ENCODE measurements around the gene ATAD3B. TPM values are rescaled to one million over a fixed set of nuclear protein-coding genes. Genes with fewer than 3 reads are reported as not detected.
A peak's percentile ranks its signal among the peaks of the same experiment; 100 is the strongest.
"Not testable (repeated sequence)": the region's sequence is repeated elsewhere in the genome, so short reads cannot be mapped to it uniquely, and the experiment has no call there.

Gene ATAD3B
- total and polyA plus RNA-seq, 2 donors (not counting 3 experiments of a cell fraction or from before 2014, with no cell fraction given) = 20.5 to 48.2 TPM

- TF ChIP-seq MYC (IDR thresholded peaks at IDR 0.05; ENCODE audit: low read depth, low read length) (no peak), POLR2A (IDR thresholded peaks at IDR 0.05; ENCODE audit: low read depth, low read length) (no peak), EZH2 (IDR thresholded peaks at IDR 0.05; ENCODE audit: borderline replicate concordance, low read depth, low read length, severe bottlenecking) (no peak), POLR2AphosphoS5 (IDR thresholded peaks at IDR 0.05; ENCODE audit: insufficient read depth, low read depth, low read length) (no peak), FOS (IDR thresholded peaks at IDR 0.05; ENCODE audit: borderline replicate concordance, insufficient read depth, low read length) (no peak), JUN (IDR thresholded peaks at IDR 0.05; ENCODE audit: borderline replicate concordance, insufficient read depth, insufficient read length, low read depth) (no peak), CTCF (IDR thresholded peaks at IDR 0.05; ENCODE audit: extremely low read depth in 1 of 2, insufficient read depth in 1 of 2, low read depth in 1 of 2, low read length in 2 of 2) (no peak), MAX (IDR thresholded peaks at IDR 0.05; ENCODE audit: insufficient read depth, insufficient read length) (no peak), GATA2 (IDR thresholded peaks at IDR 0.05; ENCODE audit: insufficient read depth, insufficient read length, low read depth, low read length) (no peak)
- H3K4me3 ChIP-seq (replicated peaks in 1 of 3; ENCODE audit: insufficient read depth in 1 of 3, low read depth in 1 of 3, low read length in 3 of 3) = no peak overlapping the region
- no peaks in the 10 kb centered on the region for H3K9me1 ChIP-seq (replicated peaks; ENCODE audit: control insufficient read depth, extremely low read depth, insufficient read depth, low read length)
- H3K4me1 ChIP-seq (ENCODE audit: control insufficient read depth, extremely low read depth, insufficient read depth, low read length) = no peaks in the 10 kb centered on the region
- intact Hi-C loops (cut with micrococcal nuclease) (no loop called here), dilution Hi-C loops (cut with MboI; ENCODE audit: extremely low pct_ligation_motif_present, low sequenced_read_pairs) (no loop called here)
- no peak overlapping the region for H3K27ac ChIP-seq (ENCODE audit: insufficient read depth, low read depth, low read length)
- no peaks in the 10 kb centered on the region for H4K20me1 ChIP-seq (replicated peaks; ENCODE audit: control insufficient read depth, extremely low read depth, insufficient read depth, low read length)
- H3K9me3 ChIP-seq (replicated peaks; ENCODE audit: control insufficient read depth, insufficient read depth, low read length) = no peaks in the 10 kb centered on the region
- no peaks in the 10 kb centered on the region for H3K79me2 ChIP-seq (ENCODE audit: control insufficient read depth, insufficient read depth, low read length)
- CTCF ChIA-PET = interaction anchor here (0.6 kb wide), 1 partner anchor 40 kb away, joined by 4 read pairs; no protein-coding TSS in a partner anchor
- no peak overlapping the region for H3K4me2 ChIP-seq (ENCODE audit: insufficient read depth, low read length)
- H2AFZ ChIP-seq (ENCODE audit: low read depth, low read length) = no peak overlapping the region
- no peak for DNase-seq (ENCODE audit: low read depth, low spot score)
- H3K9ac ChIP-seq (replicated peaks; ENCODE audit: extremely low read depth, insufficient read depth, low read length) = no peak overlapping the region
- H3K36me3 ChIP-seq (ENCODE audit: control insufficient read depth in 2 of 2, extremely low read depth in 1 of 2, insufficient read depth in 2 of 2, low read length in 2 of 2) = peaks cover 0 to 20% of the 10 kb centered on the region in 2 experiments
- no peak for FAIRE-seq
- no peaks in the 10 kb centered on the region for H3K27me3 ChIP-seq (ENCODE audit: control insufficient read depth in 2 of 2, insufficient read depth in 2 of 2, low read length in 2 of 2)
- POLR2A ChIA-PET = no interaction called here
- TSS peak; percentile 11 for BruUV-seq (replicated peaks)
These were observed 12.1 kb downstream of the ATAD3B start for GRCh38 chr1:1483714-1484113.

GRCh38 chr1:1484976-1485750, 13.6 kb downstream of the ATAD3B start:
- H3K4me2 ChIP-seq (ENCODE audit: insufficient read depth, low read length); H3K27ac ChIP-seq (ENCODE audit: insufficient read depth, low read depth, low read length); H3K9me1 ChIP-seq (replicated peaks; ENCODE audit: control insufficient read depth, extremely low read depth, insufficient read depth, low read length); FAIRE-seq; H3K4me3 ChIP-seq (replicated peaks in 1 of 3; ENCODE audit: insufficient read depth in 1 of 3, low read depth in 1 of 3, low read length in 3 of 3); dilution Hi-C loops (cut with MboI; ENCODE audit: extremely low pct_ligation_motif_present, low sequenced_read_pairs); intact Hi-C loops (cut with micrococcal nuclease); H3K9ac ChIP-seq (replicated peaks; ENCODE audit: extremely low read depth, insufficient read depth, low read length); H3K9me3 ChIP-seq (replicated peaks; ENCODE audit: control insufficient read depth, insufficient read depth, low read length); BruUV-seq (replicated peaks); DNase-seq (ENCODE audit: low read depth, low spot score); POLR2A ChIA-PET; H3K79me2 ChIP-seq (ENCODE audit: control insufficient read depth, insufficient read depth, low read length); H4K20me1 ChIP-seq (replicated peaks; ENCODE audit: control insufficient read depth, extremely low read depth, insufficient read depth, low read length); H3K27me3 ChIP-seq (ENCODE audit: control insufficient read depth in 2 of 2, insufficient read depth in 2 of 2, low read length in 2 of 2); CTCF ChIA-PET; H3K4me1 ChIP-seq (ENCODE audit: control insufficient read depth, extremely low read depth, insufficient read depth, low read length); H2AFZ ChIP-seq (ENCODE audit: low read depth, low read length): not testable (repeated sequence)
- H3K36me3 ChIP-seq (ENCODE audit: control insufficient read depth in 2 of 2, extremely low read depth in 1 of 2, insufficient read depth in 2 of 2, low read length in 2 of 2) = peaks cover 3 to 20% of the 10 kb centered on the region in 2 experiments
